GM21515 (cell line): ENCODE results near the gene THRB.

Experiments used
- ATAC-seq: cut with Tn5 transposase; IDR thresholded peaks from one replicate; pipeline ENCODE4 v1.9.1; 2021; ENCODE audit not compliant: unreplicated experiment

Gene THRB

GRCh38 chr3:24272875-24273274 lies 221.8 kb downstream of the THRB start:
- ATAC-seq: no peak

GRCh38 chr3:24272408-24272807 lies 222.2 kb downstream of the THRB start:
- no peak for ATAC-seq

DNA sequence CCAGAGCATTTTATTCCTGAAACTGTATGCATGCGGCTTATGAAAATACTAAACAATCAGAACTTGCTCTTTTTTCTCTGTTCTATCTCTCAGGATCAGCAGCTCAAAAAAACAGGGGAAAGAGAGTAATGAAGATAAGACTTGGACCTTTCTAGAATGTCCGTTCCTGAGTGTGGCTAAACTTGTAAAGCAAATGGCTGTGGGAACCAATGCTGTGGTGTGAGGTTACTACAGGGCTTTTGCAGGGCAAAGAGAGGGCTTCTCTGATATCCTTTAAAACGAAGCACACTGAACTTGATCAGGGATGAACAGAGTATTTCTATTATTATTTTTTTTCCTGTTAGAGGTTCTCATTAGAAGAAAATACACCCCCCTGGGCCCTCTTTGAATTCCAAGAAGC lies 223.4 kb downstream of the THRB start:
- ATAC-seq: no peak

GRCh38 chr3:24270744-24271143 lies 223.9 kb downstream of the THRB start:
- ATAC-seq: no peak

GRCh38 chr3:24270204-24270691 lies 224.4 kb downstream of the THRB start:
- ATAC-seq: no peak

GRCh38 chr3:24264748-24265158 lies 229.9 kb downstream of the THRB start:
- peak; percentile 89 for ATAC-seq

GRCh38 chr3:24264011-24264410 lies 230.6 kb downstream of the THRB start:
- no peak for ATAC-seq

GRCh38 chr3:24263069-24263668 lies 231.5 kb downstream of the THRB start:
- ATAC-seq: no peak

GRCh38 chr3:24261521-24261920 lies 233.1 kb downstream of the THRB start:
- no peak for ATAC-seq

DNA sequence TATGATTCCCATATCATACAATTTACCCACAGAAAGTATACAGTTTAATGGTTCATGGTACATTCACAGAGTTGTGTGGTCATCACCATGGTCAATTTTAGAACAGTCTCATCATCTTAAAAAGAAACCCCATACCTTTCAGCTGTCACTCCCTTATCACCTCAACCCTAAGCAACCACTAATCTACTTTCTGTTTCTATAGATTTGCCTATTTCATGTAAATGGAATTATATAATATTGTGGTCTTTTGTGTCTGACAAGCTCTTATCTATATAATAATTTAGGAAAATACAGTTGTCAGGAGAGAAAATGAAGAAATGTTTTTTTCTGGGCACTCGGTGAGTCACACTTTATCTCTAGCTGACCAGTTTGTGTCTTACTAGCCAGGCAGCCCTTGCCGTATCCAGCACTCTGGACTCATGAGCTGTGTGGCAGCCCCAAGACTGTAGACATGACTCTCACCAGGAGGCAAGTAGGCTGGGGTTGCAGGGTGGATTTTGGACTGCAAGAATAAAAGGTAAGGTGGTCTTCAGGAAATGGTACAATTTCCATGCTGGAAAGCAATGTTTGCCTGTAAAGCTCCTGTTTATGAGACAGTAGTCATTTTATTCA lies 234.6 kb downstream of the THRB start:
- no peak for ATAC-seq

DNA sequence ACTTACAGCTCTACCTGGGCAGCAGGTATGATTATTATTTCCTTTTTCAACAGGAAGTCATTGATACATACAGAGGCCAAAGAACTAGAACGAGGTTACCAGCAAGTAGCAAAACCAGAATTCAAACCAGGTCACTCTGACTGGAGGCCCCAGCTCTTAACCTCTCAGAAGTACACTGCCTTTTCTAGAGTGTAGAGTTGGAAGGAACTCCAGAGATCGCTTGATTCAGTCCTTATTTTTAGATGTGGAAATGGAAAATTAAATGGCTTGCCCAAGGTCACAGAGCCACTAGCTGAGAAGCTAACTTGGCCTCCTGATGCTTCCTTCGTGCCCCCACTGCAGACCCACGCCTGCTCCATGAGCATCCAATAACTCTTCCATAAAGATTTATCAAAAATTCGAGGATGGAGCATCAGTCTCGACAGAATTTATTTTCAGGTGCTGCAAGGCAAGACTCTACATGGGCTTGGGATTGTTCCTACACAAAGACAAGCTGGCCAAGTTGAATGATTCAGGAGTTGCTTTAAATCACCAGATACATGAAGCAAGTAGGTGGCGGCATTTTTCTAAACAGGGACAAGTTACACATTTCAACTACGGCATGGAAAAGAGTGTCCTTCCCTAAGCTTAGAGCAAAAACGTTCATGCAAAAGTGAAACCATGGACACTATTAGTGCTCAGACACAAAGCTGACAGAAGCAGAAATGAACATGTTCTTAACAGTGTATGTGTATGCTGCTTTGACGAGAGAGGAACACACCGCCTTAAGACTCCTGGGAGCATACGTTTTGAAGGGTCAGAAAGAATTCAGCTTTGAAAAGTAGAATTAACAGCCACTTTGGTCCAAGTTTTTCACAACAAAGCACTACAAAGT lies 235.7 kb downstream of the THRB start:
- ATAC-seq: no peak

GRCh38 chr3:24258260-24258659 lies 236.4 kb downstream of the THRB start:
- no peak for ATAC-seq

DNA sequence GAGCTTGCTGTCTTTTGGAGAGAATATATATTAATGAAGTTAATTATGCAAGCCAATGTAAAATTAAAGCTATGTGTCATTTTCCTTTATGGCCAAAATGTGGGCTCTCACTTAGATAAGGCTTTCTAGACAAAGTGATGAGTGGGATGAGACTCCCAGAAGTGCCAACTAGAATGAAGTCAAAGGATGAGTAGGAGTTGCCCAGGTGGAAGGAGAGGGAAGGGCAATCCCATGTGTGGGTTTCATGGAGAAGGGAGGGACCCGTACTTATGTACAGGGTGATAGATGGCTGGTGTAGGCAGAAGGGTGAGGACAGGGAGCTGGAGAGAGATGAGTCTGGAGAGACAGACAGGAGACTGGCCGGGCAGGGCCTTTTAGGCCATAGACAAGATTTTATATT lies 239.2 kb downstream of the THRB start:
- no peak for ATAC-seq

DNA sequence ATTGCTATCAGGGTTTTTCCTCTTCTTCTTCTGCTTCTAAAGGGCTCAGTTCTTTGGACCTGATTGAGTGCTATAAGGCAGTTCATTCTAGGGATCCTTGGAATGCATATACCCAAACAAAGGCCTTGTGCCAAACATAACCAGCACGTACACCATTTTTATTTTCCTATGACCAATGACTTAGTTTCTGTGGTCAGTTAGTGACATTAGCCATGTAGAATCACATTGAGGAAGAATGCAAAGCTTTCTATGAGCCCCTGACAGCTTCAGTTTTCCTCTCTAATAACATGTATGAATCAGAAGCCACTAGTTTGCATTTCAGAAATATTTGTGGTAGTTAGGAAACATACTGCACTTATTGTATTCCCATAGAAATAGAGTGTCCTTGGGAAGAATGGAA lies 240.0 kb downstream of the THRB start:
- ATAC-seq: no peak

- ATAC-seq: no peak
These were observed 241.3 kb downstream of the THRB start for GRCh38 chr3:24253336-24253735.

DNA sequence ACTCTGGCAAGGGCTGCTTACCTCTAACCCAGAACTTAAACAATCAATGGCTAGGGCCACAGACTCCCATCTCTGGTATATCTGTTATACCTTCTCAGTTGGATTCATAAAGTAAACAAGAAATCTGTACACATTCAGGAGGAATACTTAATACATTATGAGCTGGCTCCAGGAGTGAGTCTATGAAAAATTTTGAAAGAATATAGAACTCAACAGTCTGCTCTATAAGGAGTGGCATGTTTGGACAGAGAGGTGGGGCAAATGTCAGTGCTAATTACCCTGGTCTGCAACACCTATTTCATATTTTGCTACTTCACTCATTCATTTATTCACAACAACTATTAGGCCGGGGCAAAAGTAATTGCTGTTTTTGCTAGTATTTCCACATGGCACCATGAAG lies 245.1 kb downstream of the THRB start:
- no peak for ATAC-seq

- no peak for ATAC-seq
These were observed 249.6 kb downstream of the THRB start for GRCh38 chr3:24245056-24245455.

DNA sequence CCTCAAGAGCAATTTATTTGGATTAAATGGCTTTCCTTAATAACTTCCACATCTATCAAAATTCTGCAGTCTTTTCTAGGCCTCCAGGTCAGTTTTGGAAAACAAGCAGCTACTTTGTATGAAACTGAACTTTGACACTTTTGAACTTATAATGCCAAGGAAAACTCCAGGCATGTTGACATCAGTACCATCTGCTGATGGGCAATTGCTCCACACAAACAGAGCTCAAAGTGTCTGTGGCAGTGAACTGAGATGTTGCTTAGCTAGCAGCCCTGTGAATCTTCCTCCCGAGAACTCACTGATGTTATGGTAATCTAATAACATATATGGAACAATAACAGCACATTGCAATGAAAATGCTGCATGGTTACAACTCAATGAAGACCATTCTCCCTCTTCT lies 250.2 kb downstream of the THRB start:
- ATAC-seq: no peak

DNA sequence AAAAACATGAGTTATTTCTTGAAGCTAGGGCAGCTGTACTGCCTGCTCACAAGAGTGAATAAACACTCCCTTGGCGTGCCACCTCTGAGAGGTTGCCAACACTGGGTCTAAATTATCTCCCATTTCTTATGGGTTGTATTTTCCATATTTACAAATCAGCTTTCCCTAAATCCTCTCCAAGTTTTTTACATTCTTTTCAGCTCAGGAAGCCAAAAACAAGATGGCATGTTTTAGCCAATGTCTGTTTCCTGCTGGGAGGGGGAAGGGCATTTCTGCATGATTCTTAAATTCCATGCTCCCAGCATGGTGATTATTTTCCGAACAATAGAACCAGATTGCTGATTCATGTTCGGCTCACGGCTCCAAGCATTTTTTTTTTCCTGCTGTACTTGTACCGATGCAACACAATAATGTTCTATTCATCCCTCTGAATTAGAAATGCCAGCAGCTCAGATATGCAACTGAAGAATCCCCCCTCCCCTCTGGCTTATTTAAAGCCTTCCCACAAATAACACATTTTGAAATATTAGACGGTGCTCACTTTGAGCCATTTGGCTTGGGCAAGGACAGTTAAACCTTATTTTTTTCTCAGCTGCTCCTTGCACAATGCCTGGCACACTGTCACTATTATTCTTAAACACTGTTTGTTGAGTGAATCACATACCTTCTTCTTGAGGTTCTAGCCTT lies 252.5 kb downstream of the THRB start:
- ATAC-seq: no peak

GRCh38 chr3:24240306-24240705 lies 254.3 kb downstream of the THRB start:
- ATAC-seq: no peak

- ATAC-seq: peak; percentile 86
These were observed 256.5 kb downstream of the THRB start for GRCh38 chr3:24237971-24238706.
